GM19328 (cell line): Measurements from ENCODE around the gene ZNF497.
"Not testable (repeated sequence)": the region's sequence is repeated elsewhere in the genome, so short reads cannot be mapped to it uniquely, and the experiment has no call there.

ENCODE experiments used
- ATAC-seq: cut with Tn5 transposase; IDR thresholded peaks from one replicate; pipeline ENCODE4 v1.9.1; 2021; ENCODE audit warnings: mild to moderate bottlenecking, moderate library complexity; ENCODE audit not compliant: unreplicated experiment

Gene ZNF497

DNA sequence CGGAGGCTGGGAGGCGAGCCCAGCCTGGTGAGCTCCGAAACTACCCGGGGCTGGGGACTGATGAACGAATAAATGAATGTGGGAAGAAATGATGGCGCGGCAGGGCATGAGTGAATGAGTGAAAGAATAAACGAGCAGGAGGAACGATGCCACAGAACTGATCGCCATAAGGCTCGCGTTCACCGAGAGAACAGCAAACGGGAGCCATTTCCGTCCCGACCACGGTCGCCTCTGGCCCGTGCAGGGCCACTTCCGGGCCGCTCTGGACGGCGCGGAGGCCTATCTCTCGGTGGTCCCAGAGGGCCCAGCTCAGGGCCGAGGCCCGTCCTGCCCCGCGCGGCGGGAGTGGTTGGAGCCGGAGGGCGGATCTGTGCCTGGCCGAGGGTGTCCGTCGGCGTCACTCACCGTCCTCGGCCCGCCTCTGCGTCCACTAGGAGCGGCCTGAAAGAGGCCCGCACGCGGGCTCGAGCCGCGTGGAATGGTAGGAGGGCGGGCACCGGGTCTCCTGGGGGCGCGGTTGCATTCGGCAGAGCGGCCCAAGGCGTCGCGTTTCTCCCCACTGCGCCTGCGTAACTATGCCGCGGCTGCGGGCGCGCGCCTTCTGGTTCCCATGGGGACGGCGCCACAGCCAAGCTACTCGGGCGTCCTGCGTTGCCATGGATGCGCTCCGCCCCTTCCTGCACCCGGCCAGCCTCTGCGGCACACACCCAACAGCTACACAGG is at the start of gene ZNF497:
Gene ZNF497, minus strand, starts transcription at position 480 of the 723 bp plus-strand sequence. CDS start 5,116 bp downstream, outside the sequence.
- peak; percentile 85 for ATAC-seq

DNA sequence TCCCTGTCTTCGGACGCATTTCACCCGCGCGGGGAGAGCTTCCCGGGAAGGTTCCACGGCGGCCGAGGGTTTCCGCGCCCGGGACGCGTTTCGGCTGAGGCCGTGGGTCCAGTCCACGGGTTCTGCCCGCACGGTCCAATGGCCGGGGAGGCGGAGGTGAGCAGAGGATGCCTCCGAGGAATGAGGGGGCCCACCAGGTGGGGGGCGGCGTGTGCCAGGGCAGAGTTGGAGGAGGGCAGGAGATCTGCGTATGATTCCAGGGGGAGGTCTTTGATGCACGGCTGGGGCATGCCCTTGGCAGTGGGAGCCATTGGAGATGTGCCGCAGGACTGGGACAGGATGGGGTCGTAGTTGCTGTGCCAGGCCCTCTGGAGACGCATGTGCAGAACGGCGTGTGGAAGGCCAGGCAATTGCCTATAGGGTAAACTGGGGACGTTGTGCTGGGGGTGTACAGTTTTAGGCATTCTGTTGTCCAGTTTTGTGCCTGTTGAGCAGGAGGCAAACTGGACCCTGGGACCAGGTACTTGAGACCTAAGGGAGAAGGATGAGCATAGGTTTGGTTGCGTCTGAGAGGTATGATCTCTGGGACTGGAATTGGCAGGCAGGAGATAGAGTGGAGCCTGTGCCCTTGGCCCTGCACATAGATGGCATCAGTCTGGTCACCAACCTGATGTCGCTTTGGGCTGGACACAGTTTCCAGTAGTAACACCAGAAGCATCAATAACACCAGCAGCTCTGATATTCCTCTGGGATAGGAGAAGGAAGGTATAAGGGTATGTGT is 46.6 kb upstream of the ZNF497 start:
- ATAC-seq, result no peak

DNA sequence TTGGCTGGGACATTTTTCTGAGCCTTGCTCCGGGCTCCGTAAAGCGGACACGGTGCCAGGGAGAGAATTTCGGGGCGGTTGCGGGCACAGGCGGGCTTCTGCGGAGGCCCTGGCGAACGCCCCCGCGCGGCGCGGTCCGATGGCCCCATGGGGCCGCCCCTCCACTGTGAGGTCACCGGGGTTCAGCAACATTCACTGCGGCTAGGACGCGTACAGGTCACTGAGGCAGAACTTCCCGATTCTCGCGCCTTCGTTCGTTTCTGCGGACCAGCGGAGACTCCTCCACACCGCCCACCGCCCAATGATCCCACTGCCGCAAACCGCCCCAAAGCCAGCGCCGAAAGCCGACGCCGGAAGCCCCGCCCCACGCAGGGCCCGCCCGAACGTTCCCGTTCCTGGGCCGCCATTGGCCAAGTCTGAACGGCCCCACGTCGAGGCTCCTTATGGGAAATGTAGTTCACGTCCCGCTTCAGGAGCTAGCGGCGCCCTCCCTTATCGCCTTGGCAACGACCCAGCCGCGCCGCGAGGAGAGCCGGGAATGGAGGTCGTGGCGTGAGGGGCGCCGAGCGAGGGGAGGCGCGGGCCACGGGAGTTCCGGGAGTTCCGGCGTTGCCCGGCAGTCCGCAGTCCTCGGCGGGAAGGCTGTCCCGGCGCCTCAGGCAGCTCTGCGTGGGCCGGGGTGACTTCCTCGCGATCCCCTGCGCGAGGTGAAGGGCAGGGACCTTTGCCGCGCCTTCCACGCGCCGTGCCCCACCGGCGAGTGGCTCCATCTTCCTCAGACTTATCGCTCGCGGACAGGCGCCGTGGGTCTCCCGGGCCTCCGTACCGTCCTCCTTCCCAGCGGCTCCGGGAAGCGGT is 45.8 kb upstream of the ZNF497 start, which contains the start of gene ZNF584:
Gene ZNF584, plus strand, starts transcription at position 498 of the 858 bp plus-strand sequence. CDS start 499 bp downstream, outside the sequence.
- peak; percentile 83 for ATAC-seq

DNA sequence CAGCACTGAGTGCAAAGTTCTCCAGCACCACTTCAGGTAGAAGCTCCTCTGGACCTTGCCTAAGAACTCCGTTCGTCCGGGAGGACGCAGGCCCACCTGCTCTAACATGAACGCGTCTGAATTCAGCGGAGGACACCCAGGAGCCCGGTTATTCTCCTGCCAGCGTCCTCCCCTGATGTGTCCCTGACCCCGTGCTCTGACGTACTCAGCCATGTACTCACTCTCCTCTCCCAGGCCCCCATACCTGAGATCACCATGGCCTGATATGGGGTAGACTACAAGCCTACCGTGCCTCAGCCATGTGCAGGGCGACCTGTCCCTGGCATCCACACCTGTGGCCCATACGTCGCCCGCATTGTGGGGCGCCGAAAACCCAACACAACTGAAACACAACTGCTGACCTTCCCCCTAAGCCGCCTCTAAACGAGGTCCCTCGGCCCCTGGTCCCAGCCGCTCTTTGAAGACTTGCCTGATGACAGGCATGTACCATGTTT is 45.2 kb upstream of the ZNF497 start:
- ATAC-seq, result no peak

DNA sequence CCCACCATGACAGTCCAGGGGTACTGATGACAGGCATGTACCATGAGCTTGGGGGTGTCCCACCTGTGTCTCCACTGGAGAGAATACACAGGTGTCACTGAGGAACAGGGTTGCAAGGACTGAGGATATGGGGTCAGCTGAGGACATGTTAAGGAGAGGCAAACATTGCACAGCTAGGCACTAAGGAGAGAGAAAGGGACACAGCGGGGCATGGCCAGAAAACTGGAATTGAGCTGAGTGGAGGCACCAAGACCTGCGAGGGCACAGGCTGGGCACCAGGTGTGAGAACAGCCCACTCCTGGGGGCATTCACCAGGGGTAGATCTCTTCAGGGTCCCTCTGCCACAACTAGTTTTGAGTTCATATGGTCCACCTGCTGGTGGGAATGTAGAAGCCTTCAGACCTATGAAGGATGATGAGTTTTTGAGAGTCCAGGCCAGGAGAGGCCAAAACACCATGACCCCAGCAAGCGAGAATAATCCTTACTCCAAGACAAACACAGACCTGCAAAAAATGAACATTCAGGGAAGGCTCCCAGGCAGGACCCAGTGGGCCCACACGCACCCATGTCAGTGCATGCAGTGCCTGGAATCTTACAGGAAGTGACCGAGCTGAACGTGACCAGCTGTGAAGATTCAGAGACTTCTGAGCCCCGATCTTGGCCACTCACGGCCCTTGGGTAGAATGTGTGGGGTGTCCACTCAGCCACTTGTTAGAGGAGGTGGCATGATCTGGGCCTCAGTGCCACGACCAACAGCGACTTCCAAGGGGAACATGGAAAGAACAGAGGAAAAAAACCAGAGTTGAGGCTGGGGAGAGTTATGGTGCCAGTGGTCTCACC is 44.5 kb upstream of the ZNF497 start:
- ATAC-seq, result no peak

DNA sequence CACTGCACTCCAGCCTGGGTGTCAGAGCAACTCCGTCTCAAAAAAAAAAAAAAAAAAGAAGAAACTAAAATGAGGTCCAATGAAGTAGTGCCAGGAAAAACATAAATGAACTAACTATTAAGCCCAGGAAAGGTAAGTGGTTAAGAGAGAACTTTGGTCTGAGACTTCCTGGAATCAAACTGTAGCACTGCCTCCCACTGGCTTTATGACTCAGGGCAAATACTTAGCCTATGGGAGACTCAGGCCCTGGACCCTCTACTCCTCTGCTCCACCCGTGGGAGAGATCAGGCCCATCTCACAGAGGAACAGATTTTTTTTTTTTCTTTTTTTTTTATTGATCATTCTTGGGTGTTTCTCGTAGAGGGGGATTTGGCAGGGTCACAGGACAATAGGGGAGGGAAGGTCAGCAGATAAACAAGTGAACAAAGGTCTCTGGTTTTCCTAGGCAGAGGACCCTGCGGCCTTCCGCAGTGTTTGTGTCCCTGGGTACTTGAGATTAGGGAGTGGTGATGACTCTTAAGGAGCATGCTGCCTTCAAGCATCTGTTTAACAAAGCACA is 41.4 kb upstream of the ZNF497 start:
- not testable (repeated sequence) for ATAC-seq

DNA sequence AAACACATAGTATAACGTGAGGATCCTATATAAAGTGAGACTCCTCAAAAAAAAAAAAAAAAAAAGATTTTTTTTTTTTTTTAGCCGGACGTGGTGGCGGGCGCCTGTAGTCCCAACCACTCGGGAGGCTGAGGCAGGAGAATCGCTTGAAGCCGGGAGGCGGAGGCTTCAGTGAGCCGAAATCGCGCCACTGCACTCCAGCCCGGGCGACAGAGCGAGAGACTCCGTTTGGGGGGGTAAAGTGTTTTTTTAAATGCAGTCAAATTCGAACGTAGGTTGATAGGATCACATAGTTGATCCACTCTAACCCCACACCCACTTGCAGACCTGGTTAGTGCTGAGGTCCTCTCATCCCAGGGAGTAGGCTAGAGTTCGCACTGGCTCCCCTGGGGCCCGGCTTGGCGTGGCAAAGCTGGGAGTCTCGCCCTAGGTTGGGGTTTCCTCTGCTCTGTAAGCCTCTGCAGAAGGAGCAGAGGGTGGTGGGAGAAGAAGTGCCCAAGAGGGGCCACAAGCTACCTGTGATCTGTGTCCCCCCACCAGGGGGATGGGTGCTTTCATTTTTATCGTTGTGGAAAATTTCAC is 39.4 kb upstream of the ZNF497 start:
- ATAC-seq, result no peak

DNA sequence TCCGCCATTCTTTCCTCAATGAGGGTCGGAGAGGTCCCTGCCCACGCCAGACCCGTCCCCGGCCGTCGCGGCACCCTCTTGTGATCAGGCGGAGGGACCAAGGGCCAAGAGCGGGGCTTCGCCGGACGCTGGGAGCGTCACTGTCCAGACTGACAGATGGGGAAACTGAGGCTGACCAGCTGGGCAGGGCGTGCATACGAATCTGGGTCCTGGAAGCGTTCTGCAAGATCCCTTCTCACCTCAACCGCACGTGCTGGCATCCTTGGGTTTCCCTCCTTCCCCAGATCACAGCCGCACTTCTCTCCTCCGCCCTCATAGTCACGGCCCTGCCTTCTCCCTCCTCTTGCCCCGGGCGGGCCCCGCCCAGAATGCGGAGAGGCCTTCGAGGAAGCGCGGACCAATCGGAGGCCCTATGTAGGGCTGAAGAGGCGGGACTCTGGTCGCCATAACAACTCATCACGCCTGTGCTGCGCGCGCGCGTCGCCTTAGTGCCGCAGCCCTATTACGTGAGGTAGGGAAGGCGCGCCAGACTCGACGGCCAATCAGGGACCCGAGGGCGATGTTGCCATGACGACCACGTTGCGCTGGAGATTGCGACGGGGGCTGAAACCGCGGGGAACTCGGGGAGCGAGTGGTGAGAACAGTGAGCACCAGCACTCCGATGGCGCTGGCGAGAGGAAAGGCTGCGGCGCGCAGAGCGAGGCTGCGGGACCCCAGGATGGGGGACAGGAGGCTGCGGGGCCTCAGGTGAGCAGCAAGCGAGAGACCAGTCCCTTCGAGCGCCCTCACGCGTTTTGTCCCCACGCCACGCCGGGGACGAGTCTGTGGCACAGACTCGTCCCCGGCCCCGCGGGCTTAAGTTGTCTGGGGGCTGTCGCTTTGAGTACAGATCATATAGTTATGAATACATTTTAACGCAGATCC is 38.6 kb upstream of the ZNF497 start:
- ATAC-seq, result peak; percentile 92

DNA sequence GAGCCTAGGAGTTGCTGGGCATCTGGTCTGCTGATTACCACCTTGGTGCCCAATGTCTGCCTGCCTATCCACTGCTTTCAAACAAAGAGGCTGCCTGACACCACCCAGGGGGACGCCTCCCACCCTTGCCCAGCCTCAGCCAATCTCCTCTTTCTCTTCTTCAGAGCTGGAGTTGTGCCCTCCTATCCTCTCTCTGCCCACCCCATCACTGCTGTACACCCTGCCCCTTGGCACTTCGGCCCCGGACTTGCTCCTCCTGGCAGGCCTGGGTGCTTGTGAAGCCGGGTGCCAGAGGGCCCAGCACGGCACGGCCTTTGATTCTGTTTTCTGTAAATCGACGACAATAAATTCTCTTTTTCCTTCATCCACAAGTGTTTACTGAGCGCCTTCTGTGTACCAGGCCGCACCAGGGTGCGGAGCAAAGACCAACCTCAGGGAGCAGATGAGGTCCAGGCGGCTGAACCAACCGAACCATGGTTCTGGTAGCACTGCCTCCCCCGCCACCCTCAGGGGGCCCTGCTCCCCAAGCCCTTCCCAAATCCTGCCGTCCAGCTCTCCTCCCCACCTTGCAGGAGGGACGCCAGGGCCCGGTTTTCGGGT is 37.9 kb upstream of the ZNF497 start:
- no peak for ATAC-seq

DNA sequence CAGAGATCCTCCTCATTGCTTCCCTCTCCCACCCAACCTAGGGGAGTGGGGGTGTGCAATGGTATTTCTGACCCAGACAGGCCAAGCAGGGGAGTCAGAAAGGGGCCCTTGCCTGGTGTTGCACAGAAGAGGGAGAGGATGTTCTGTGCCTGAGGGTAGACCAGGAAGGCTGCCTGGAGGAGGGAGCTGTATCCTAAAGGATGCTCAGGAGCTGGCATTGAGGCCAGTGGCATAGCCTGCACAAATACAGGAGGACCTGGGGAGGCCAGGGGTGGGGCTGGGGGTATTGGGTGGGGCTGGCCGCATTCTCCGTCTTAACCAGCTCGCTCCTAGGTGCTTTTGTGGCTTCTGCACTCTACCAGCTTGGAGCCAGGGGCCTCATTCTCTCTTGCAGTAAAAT is 37.4 kb upstream of the ZNF497 start:
- ATAC-seq, result no peak

DNA sequence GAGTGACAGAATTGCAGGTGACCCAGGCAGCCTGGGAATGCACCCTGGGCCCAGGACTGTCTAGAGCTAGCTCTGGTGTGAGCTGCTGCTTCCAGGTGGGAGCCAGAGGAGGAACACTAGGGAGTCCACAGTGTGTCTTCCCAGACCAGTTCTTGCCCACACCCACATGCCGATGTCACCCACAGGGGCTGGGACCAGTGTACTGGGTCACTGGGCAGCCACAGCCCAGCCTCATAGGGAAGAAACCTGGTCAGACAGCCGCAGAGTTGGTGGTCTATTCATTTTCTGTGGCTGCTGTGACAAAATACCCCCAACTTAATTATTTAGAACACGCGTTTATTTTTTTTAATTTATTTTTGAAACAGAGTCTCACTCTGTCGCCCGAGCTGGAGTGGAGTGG is 36.0 kb upstream of the ZNF497 start:
- no peak for ATAC-seq

DNA sequence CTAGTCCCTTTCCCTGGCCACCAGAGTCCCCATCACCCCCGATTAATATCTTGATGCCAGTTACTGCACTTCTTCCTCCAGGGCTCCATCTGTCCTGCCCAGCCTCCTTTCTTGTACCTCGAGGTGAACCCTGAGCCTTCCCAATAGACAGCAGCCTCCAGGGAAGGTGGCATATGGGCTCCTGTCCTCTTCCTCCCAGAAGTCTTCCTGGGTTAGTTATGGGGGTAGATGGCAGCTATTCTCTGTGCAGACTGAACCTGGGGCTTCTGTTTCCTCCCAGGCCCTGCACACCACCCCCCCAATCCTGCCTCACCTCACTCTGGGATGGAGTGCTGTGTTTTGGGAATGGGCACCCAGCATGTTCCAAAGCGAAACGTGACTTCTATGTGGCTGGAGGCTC is 35.5 kb upstream of the ZNF497 start:
- no peak for ATAC-seq

DNA sequence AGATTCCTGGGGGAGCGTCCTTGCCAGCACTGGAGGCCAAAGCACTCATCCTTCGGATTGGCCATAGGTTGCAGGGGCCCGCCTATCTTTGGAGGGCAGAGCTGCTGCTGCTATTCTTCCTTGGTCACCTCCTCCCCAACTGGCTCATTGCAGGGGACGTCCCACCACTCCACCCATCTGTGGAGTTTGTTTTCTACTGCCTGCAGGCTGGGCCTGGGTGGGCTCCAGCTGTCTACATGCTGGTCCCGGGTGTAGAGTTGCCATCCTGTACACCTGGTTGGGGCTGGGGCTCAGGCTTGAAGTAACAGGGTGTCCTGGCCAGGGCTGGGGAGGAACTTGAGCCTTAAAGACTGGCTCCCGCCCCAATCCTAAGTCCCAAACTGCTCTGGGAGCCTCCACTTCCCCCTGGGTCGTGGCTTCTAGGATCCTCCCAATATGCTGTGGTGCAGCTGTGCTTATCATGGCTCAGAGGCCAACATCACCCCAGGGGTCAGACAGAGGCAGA is 35.0 kb upstream of the ZNF497 start:
- ATAC-seq, result no peak

DNA sequence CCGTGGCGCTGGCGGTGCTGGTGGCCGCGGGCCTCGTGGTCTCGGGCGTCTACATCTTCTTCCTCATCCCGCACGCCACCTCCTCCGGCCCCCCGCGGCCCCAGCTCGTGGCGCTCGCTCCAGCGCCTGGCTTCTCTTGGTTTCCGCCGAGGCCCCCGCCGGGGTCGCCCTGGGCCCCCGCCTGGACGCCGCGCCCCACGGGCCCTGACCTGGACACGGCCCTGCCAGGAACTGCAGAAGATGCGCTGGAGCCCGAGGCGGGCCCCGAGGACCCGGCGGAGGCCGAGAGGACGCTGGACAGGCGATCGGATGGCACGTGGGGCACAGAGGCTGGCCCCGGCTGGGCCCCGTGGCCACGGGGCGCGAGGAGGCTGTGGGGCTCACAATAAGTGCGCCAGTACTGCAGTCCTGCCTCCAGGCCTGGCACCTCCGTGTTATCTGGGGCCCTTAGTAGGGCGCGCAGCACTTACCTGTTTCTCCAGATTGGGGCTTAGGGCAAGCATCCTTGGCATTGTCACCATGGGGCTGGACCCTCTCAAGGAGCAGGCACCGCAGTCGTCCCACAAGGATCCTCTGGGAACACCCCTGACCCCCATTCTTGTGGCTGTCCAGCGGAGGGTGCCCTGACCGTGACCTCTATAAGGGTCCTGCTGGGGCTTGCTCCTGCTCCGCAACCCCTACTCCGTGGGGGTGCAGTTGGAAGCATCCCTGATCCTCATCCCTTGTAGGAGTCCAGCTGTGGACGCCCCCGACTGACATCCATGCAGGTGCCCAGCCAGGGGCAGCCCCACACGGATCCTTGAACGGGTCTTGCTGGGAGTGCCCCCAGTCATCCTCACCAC is 34.4 kb upstream of the ZNF497 start:
- ATAC-seq, result no peak

DNA sequence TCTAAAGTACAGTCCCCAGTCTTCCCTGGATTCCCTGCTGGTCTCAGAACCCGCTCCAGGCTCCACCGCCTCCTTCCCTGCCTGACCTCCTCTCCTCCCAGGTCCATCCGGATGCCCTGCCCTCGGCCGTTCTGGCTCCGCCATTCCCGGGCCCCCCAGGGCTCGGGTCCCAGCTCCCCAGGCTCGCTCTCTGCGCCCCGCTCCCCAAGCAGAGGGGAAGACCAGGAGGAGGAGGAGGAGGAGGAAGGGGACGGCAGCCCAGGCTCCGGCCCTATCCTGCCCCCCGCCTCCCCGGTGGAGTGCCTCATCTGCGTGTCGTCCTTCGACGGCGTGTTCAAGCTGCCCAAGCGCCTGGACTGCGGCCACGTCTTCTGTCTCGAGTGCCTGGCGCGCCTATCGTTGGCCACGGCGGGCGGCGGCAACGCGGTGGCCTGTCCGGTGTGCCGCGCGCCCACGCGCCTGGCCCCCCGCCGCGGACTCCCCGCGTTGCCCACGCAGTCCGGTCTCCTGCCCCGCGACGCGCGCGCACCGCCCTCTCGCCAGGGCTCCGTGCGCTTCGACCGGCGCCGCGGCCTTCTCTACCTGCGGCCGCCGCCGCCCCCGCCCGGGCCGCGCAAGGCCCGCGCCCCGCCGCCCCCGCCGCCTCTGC is 33.6 kb upstream of the ZNF497 start:
- ATAC-seq, result no peak

DNA sequence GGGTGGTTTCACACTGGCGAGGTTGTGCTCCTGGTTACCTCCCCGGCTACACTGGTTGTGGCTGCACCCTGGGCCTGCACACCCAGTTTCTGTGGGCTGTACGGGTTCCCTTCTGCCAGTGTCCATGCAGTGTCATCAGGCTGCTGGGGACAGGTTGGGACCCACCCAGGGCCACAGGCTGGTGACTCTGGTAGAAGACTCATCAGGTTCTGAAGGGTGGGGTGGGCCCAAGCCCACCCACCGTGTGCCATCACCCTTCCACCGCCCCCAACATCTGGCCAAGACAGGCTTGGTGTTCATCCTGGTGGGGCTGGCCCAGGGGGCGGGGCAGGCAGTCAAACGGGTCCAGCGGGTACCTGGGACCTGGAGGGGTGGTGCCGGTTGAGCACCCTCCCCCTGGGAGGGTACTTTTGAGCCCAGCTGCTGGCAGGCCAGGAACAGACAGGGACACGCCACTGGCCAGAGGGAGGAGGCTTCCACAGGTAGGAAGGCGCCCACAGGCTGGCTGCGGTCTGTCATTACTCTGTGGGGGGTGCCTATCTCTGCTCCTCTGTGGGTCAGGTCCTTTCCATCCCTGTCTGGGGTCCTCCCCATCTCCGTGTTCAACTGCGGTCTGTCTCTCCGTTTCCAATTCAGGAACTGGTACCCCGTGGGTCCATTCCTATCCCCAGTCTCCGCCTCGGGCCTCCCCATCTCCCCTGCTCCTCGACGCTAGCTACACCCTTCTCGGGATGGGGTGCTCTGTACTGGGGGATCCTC is 32.8 kb upstream of the ZNF497 start, which contains the start of gene RNF225:
Gene RNF225, plus strand, starts transcription at position 437 of the 759 bp plus-strand sequence. CDS start 434 bp downstream, outside the sequence.
- ATAC-seq, result no peak
